ENCODE data around the gene C3.
"Not testable (repeated sequence)": the region's sequence is repeated elsewhere in the genome, so short reads cannot be mapped to it uniquely, and the experiment has no call there.

C3 gene

DNA sequence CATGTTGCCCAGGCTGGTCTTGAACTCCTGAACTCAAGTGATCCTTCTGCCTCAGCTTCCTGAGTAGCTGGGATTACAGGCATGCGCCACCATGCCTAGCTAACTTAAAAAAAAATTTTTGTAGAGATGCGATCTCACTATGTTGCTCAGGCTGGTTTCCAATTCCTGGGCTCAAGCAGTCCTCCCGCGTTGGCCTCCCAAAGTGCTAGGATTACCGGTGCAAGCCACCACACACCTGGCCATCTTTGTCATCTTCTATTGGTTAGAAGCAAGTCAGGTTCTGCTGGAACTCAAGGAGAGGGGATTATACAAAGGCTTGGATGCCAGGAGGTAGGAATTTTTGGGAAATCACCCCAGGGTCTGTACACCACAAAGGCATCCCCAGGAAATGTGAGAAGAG lies 75.7 kb downstream of the C3 start:
- peaks cover 12 to 14% of the 10 kb centered on the region in 2 experiments for H3K4me1 ChIP-seq (ENCODE audit: control insufficient read depth in 1 of 2, insufficient read depth in 1 of 2, low read depth in 1 of 2, low read length in 1 of 2)
- H3K27ac ChIP-seq: no peak overlapping the region
- no peak overlapping the region for H3K4me3 ChIP-seq (ENCODE audit: low read depth in 1 of 2, low read length in 1 of 2)

DNA sequence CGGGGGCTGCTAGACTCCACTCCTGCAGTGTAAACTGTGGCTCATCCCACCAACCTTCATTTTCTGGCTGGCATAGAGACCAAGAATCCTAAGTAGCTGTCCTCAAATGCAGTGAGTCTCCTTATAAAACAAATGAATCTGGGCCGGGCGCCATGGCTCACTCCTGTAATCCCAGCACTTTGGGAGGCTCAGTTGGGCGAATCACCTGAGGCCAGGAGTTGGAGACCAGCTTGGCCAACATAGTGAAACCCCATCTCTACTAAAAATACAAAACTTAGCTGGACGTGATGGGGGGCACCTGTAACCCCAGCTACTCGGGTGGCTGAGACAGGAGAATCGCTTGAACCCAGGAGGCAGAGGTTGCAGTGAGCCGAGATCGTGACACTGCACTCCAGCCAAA lies 80.1 kb downstream of the C3 start:
- H3K36me3 ChIP-seq; H3K27ac ChIP-seq; H3K9me3 ChIP-seq; H3K4me3 ChIP-seq (ENCODE audit: low read depth in 1 of 2, low read length in 1 of 2): not testable (repeated sequence)
- H3K27me3 ChIP-seq: peaks cover 66% of the 10 kb centered on the region
- H3K4me1 ChIP-seq (ENCODE audit: control insufficient read depth in 1 of 2, insufficient read depth in 1 of 2, low read depth in 1 of 2, low read length in 1 of 2): peaks cover 12 to 14% of the 10 kb centered on the region in 2 experiments

More for the DNA sequence above, 75.7 kb downstream of the C3 start:
- peaks cover 79% of the 10 kb centered on the region for H3K27me3 ChIP-seq
- H3K36me3 ChIP-seq: no peaks in the 10 kb centered on the region
- TF ChIP-seq, protein P1, sequence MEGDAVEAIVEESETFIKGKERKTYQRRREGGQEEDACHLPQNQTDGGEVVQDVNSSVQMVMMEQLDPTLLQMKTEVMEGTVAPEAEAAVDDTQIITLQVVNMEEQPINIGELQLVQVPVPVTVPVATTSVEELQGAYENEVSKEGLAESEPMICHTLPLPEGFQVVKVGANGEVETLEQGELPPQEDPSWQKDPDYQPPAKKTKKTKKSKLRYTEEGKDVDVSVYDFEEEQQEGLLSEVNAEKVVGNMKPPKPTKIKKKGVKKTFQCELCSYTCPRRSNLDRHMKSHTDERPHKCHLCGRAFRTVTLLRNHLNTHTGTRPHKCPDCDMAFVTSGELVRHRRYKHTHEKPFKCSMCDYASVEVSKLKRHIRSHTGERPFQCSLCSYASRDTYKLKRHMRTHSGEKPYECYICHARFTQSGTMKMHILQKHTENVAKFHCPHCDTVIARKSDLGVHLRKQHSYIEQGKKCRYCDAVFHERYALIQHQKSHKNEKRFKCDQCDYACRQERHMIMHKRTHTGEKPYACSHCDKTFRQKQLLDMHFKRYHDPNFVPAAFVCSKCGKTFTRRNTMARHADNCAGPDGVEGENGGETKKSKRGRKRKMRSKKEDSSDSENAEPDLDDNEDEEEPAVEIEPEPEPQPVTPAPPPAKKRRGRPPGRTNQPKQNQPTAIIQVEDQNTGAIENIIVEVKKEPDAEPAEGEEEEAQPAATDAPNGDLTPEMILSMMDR (IDR thresholded peaks at IDR 0.05): no peak
- H3K9me3 ChIP-seq: no peaks in the 10 kb centered on the region

DNA sequence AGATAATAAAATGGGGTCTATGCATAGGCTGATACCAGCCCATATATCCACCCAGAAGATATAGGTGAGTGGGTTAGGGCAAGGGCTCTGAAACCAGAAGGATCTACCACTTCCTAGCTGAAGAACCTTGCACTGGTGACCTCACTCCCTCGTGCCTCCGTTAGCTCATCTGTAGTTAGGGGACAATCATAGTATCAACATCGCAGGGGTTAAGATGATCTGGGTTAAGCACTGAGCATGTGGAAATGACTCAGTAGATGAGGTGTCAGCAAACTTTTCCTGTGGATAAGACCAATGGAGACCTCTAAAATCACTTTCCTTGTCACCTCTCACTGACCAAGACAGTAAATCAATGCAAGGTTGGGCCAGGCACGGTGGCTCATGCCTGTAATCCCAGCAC lies 81.0 kb downstream of the C3 start:
- H3K27ac ChIP-seq: no peak overlapping the region
- H3K36me3 ChIP-seq: no peaks in the 10 kb centered on the region
- TF ChIP-seq, protein P1 (IDR thresholded peaks at IDR 0.05): no peak

GRCh38 chr19:6633456-6633813 lies 87.0 kb downstream of the C3 start:
- not testable (repeated sequence) for H3K27ac ChIP-seq; H3K36me3 ChIP-seq; H3K9me3 ChIP-seq; H3K4me1 ChIP-seq (ENCODE audit: control insufficient read depth in 1 of 2, insufficient read depth in 1 of 2, low read depth in 1 of 2, low read length in 1 of 2); H3K4me3 ChIP-seq (ENCODE audit: low read depth in 1 of 2, low read length in 1 of 2)
- H3K27me3 ChIP-seq: peaks cover 27% of the 10 kb centered on the region

More for the DNA sequence above, 81.0 kb downstream of the C3 start:
- H3K27me3 ChIP-seq: peaks cover 59% of the 10 kb centered on the region
- peaks cover 12 to 14% of the 10 kb centered on the region in 2 experiments for H3K4me1 ChIP-seq (ENCODE audit: control insufficient read depth in 1 of 2, insufficient read depth in 1 of 2, low read depth in 1 of 2, low read length in 1 of 2)
- H3K4me3 ChIP-seq (ENCODE audit: low read depth in 1 of 2, low read length in 1 of 2): no peak overlapping the region
- H3K9me3 ChIP-seq: no peaks in the 10 kb centered on the region

DNA sequence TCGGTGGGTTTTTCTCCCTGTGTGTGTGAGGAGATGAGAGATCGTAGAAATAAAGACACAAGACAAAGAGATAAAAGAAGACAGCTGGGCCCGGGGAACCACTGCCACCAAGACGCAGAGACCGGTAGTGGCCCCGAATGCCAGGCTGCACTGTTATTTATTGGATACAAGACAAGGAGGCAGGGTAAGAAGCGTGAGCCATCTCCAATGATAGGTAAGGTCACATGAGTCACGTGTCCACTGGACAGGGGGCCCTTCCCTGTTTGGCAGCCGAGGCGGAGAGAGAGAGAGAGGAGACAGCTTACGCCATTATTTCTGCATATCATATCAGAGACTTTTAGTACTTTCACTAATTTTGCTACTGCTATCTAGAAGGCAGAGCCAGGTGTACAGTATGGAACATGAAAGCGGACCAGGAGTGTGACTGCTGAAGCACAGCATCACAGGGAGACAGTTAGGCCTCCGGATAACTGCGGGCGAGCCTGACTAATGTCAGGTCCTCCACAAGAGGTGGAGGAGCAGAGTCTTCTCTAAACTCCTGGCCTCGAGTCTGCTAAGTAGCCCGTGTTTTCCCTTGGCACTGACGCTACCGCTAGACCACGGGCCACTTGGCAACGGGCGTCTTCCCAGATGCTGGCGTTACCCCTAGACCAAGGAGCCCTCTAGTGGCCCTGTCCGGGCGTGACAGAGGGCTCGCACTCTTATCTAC lies 87.5 kb downstream of the C3 start:
- H3K4me1 ChIP-seq (ENCODE audit: control insufficient read depth in 1 of 2, insufficient read depth in 1 of 2, low read depth in 1 of 2, low read length in 1 of 2); H3K36me3 ChIP-seq; H3K4me3 ChIP-seq (ENCODE audit: low read depth in 1 of 2, low read length in 1 of 2); H3K9me3 ChIP-seq; H3K27ac ChIP-seq: not testable (repeated sequence)
- TF ChIP-seq, protein P1 (IDR thresholded peaks at IDR 0.05): peak; percentile 76
- H3K27me3 ChIP-seq: peaks cover 22% of the 10 kb centered on the region

DNA sequence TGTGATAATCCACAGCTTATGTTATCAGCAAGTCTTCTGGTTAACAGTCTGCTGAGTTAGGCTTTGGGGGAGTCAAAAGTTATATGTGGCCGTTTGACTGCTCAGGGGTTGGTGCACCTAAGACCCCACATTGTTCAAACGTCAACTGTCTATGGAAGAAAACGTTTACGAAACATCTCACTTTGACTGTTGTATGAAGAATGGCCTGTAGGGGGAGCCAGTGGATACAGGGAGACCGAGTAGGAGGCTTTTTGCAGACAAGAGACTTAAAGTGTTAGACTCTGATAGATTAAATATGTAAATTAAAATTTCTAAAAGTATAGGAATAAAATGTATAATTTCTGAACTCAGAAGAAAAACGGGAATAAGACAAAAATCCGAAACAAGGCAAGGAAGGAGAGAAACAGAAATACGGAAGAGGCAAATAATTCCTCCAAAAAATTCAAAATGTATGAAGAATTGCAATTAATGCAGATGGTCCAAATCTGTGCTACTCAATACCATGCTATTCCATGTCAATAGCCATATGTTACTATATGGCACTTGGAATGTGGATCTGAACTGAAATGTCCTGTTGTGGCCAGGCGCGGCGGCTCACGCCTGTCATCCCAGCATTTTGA lies 88.3 kb downstream of the C3 start:
- peaks cover 17% of the 10 kb centered on the region for H3K27me3 ChIP-seq
- no peaks in the 10 kb centered on the region for H3K36me3 ChIP-seq
- no peak overlapping the region for H3K27ac ChIP-seq
- H3K9me3 ChIP-seq: no peaks in the 10 kb centered on the region
- H3K4me1 ChIP-seq (ENCODE audit: control insufficient read depth in 1 of 2, insufficient read depth in 1 of 2, low read depth in 1 of 2, low read length in 1 of 2): peaks cover 2% of the 10 kb centered on the region in 2 experiments
- TF ChIP-seq, protein P1 (IDR thresholded peaks at IDR 0.05): peak; percentile 86
- no peak overlapping the region for H3K4me3 ChIP-seq (ENCODE audit: low read depth in 1 of 2, low read length in 1 of 2)

Data from neutrophil (primary cell).